Measurements from ENCODE around the gene LDHA.
"Not testable (repeated sequence)": the region's sequence is repeated elsewhere in the genome, so short reads cannot be mapped to it uniquely, and the experiment has no call there.

The LDHA gene

DNA sequence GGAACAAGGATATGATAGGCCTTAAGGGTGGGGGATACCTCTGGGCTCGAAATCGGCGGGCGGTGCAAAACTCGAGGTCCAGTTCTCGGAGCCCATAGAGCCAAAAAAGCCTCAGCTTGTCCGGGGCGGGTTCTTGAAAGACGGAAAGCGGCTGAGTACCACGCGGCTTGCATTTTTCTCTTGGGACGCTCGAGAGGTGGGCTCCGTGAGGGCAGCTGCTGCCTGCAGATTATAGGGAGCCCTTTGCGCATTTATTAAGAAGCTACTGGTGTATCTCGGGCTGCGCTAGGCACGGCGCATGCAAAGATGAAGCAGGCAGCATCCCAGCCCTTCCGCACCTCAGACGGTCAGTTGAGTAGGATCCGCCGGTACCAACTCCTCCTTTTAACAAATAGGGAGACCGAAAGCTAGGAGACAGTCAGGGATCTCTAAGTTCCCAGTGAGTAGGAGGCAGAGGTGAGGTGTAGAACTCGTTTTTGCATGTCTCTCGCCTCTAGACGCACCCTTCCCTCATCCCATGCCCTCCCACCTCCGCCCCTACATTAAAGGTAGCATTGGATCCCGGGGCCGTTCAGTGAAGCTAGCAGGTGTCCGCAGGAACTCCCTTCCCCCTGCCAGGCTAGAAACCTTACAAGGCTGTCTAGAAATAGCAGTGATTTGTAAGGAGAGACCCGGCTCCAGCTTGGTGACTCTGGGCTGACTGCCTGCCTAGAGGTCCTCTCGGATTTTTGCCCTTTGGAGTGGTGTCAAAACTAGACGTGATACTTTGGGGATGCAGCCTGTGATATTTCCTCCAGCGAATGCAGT is 768 bp downstream of the LDHA start:
- peak; percentile 40 for DNase-seq (ENCODE audit: low spot score)

DNA sequence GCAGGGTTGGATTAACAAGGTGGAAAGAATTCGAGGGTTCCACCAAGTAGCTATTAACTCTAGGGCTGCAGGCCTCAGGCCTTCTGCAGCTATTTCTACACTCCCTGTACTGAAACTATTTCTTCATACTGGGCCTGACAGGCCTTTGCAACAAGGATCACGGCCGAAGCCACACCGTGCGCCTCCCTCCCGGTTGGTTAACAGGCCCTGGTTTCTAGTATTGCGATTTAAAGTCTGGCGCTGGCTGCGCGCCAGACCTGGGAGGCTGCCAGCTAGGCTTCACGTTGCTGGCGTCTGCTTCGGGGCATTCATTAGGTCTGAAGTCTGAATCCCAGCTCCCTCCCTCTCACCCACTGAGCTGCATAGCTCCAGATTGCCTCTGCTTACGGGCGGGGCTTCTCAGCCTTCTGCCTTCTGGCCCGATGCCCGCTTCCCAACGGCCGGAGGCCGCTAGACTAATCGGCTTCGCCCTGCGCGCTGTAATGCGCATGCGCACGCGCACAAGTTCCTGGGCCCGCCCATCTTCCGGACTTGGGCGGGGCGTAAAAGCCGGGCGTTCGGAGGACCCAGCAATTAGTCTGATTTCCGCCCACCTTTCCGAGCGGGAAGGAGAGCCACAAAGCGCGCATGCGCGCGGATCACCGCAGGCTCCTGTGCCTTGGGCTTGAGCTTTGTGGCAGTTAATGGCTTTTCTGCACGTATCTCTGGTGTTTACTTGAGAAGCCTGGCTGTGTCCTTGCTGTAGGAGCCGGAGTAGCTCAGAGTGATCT is 1.6 kb downstream of the LDHA start:
- DNase-seq (ENCODE audit: low spot score), result peak; percentile 98

DNA sequence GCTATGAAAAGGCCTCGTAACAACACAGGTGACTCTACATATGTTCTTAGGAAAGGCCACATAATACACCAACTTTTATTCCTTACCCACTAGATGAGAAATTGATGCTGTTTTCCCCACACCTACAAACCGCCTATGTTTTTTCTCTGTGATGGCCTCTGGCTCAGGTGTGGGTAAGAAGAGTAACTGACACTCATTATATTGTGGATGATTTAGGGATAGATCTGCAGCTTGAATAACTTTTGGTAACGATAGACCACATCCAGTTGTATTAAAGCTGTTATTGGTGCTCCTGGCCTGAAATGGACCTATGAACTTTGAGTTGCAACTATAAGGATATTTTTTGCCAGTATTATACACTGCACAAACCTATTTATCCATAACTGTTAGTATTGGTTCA is 3.6 kb downstream of the LDHA start:
- DNase-seq (ENCODE audit: low spot score), result no peak

DNA sequence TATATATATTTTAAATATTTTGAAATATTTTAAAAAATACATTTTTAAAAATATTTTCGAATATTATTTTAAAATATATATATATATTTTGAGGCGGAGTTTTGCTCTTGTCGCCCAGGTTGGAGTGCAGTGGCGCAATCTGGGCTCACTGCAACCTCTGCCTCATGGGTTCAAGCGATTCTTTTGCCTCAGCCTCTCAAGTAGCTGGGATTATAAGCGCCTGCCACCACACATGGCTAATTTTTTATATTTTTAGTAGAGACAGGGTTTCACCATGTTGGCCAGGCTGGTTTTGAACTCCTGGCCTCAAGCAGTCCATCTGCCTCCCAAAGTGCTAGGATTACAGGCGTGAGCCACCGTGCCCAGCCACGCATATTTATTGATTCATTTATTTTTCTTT is 6.7 kb downstream of the LDHA start:
- not testable (repeated sequence) for DNase-seq (ENCODE audit: low spot score)

DNA sequence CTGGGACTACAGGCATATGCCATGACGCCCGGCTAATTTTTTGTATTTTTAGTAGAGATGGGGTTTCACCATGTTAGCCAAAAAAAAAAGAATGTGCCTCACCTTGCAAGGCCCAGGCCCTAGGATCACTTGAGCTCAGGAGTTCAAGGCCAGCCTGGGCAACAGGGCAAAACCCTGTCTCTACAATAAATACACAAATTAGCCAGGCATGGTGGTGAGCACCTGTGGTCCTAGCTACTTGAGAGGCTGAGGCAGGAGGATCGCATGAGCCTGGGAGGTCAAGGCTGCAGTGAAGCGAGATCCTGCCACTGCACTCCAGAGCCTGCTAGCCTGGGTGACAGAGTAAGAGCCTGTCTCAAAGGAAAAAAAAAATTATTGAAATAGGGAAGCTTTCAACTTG is 9.7 kb downstream of the LDHA start:
- no peak for DNase-seq (ENCODE audit: low spot score)

DNA sequence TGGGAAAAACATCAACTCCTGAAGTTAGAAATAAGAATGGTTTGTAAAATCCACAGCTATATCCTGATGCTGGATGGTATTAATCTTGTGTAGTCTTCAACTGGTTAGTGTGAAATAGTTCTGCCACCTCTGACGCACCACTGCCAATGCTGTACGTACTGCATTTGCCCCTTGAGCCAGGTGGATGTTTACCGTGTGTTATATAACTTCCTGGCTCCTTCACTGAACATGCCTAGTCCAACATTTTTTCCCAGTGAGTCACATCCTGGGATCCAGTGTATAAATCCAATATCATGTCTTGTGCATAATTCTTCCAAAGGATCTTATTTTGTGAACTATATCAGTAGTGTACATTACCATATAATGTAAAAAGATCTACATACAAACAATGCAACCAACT is 13.0 kb downstream of the LDHA start:
- DNase-seq (ENCODE audit: low spot score), result peak; percentile 61

DNA sequence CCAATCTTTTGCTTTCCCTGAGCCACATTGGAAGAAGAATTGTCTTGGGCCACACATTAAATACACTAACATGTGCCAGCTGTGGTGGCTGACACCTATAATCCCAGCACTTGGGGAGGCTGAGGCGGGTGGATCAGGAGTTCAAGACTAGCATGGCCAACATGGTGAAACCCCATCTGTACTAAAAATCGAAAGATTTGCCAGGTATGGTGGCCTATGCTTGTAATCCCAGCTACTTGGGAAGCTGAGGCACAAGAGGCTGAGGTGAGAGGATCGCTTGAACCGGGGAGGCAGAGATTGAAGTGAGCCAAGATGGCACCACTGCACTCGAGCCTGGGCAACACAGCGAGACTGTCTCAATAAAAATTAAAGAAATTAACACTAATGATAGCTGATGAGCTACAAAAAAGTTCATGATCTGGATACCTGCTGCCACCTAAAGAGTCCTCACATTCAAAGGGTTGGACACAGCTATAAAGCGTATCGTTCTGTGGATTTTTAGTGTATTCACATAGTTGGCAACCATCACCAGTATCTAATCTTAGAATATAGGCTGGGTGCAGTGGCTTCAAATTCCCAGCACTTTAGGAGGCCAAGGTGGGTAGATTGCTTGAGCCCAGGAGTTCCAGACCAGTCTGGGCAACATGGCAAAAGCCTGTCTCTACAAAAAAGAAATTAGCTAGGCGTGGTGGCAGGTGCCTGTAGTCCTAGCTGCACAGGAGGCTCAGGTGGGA is 14.4 kb downstream of the LDHA start:
- no peak for DNase-seq (ENCODE audit: low spot score)

DNA sequence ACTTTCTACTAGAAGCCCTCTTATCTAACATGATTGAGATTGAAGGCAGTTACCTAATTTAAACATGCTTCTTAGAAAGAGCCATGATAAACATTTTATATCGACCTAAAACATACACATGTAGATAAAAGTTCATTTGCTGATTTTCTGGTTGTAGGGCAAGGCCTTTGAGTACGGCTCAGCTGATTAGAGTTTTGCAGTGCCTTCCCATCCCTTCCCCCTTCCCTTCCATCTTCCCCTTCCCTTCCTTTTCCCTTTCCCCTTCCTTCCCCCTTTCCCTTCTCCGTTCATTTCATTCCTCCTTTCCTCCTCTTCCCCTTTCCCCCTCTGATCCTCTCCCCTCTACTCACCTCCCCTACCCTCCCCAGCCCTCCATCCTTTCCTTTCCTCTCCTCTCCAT is 22.1 kb downstream of the LDHA start:
- no peak for DNase-seq (ENCODE audit: low spot score)

DNA sequence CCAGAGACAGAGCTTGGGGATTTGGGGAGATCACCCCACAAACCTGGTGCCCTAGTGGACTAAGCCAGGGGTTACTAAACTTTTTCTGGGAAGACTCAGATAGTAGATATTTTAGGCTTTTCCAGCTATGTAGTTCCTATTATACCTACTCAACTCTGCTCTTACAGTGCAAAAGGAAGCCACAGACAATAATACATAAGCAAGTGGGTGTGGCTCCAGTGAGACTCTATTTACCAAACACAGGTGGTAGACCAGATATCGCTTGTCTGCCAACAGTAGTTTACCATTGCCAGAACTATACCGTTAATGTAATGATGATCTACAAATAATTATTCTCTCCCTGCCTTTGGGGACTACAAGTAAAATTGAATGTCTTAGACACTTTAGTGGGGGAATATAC is 24.7 kb downstream of the LDHA start:
- no peak for DNase-seq (ENCODE audit: low spot score)

DNA sequence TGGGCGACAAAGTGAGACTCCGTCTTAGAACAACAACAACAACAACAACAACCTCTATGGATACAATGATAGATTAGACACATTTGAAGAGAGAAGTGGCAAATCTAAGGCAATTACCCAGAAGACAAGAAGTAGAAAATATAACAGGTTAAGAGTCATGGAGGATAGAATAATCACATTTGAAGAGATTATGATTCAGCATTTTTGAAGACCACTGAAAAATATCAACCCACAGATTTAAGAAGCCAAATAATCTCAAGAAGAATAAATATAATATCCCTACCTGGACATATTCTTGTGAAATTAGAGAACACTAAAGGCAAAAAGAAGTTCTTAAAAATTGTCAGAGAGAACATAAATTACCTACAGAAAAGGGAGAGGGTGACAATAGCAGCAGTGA is 25.7 kb downstream of the LDHA start:
- no peak for DNase-seq (ENCODE audit: low spot score)

DNA sequence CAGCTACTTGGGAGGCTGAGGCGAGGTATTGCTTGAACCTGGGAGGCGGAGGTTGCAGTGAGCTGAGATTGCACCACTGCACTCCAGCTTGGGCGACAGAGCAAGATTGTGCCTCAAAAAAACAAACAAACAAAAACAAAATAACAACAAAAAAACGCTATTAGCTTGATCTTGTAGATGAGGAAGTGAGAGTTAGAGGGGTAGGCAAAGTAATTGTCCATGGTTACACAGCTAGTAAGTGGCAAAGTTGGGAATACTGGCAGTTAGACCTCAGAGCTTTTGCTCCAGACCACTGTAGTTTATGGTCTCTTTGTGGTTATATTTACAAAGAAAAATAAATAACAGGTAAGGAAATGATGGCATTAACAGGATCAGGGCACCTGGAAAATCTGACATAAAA is 32.9 kb downstream of the LDHA start:
- DNase-seq (ENCODE audit: low spot score), result no peak

DNA sequence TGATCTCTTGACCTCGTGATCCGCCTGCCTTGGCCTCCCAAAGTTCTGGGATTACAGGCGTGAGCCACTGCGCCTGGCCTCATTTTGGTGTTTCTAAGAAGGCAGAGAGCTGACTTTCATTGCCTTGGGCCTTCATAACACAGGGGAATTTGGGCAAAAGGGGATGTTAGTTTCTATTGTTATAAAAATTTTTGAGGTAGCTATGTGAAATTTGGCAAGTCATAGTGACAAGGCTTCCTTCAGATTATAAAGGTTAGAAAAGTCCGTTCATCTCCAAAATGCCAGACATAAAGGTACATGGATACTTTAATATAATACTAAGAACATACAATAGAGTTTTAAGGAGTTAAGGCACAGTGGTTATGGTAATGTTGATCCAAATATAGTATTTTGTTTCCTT is 35.0 kb downstream of the LDHA start:
- no peak for DNase-seq (ENCODE audit: low spot score)

DNA sequence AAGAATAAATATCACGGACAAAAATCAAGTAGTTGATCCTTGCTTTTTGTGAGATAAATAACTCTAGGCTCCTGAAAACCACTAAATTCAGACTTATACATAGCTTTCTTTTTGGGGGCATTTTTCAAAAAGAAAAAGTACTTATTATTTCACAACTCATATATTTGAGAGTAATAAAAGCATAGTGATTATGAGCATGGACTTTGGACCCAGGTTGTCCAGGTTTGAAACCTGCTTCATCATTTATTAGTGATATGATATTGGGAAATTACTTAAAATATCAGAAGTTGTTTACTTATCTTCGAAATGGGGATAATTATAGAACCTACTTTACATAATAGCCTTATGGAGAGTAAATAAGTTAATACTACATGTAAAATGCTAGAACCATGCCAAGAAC is 44.3 kb downstream of the LDHA start:
- no peak for DNase-seq (ENCODE audit: low spot score)

DNA sequence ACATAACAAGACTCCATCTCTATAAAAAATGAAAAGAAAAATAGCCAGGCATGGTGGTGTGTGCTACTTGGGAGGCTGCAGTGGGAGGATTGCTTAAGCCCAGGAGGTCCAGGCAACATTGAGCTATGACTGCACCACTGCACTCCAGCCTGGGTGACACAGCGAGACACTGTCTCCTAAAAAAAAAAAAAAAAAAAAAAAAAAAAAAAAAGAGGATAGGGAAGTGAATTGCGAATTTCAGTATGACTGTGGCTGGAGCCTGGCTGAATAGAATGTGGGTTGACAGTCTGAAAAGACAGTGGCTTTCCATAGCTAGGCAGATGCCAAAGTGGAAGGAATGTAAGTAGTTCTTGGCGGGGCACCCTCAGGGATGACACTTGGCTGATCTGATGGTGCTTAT is 54.9 kb downstream of the LDHA start:
- DNase-seq (ENCODE audit: low spot score), result no peak

DNA sequence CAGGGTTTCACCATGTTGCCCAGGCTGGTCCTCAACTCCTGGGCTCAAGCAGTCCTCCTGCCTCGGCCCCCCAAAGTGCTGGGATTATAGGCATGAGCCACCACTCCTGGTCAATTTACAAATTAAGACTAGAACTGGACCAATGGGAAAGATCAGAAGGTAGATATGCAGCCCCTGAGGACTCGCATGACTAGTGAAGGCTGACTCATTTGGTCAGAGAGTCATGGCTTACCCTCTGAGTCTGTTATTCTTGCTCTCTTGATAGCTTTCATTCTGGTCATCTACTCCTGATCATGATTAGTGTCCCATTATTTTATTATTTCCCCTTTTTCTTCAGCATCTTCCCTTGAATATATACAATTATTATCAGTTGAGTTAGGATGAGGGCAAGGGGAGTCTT is 58.6 kb downstream of the LDHA start:
- DNase-seq (ENCODE audit: low spot score), result no peak

DNA sequence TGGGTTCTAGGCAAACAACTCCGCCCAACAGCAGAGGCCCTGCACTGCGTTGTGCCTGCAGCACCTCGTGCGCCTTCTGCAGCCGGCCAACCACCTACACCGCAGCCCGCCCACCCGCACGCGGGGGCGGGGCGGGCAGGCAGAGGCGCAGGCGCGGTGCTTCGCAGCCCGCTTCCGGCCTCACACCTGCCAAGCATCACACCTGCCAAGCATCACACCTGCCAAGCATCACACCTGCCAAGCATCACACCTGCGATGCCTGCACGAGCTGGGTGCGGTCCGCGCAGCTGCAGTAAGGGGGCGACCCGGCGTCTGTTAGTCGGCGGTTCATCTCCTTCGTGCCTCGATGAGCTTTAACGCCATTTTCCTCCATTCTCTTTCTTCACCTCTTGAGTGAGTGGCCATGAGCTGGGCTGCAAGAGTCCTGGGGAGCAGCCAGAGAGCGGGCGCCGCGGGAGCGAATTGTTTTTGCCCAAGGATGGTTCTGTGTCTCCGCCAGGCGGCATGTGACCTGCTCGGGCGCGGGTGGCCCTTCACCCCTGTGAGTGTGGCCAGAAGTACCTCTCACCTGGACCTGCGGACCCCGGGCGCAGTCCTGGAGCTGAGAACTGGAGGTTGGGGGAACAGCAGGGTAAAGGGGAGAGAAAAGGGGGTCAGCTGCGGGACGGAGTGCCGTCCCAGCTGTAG is 61.5 kb downstream of the LDHA start, which contains the start of gene LDHAL6A:
LDHAL6A (plus strand) TSS at position 171 of the 687 bp plus-strand sequence. CDS start 825 bp downstream, outside the sequence.
- DNase-seq (ENCODE audit: low spot score), result no peak

DNA sequence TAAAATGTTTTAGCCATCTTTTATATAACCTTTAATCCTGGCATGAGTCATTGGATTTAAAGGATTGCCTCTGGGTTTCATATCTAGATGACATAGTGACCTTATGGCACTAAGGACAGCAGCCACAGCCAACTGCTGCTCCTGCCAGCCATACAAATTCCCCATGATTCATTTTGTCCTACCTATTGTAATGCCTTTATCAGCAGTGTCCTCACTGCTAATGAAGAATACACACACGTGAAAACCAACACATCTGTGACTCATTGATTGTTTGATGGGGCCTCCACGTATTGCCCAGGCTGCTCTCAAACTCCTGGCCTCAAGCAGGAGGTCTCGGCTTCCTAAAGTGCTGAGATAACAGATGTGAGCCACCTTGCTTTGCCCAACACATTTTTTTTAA is 63.1 kb downstream of the LDHA start:
- DNase-seq (ENCODE audit: low spot score), result peak; percentile 62

All from SW480 (cell line).